Liver (tissue), 3 donors: ENCODE results near the gene SNX13.
A peak's percentile ranks its signal among the peaks of the same experiment; 100 is the strongest.

Source experiments
- CTCF ChIP-seq: fragments of 150-350 bp; IDR thresholded peaks from 2 replicates; pipeline ENCODE4 v1.5.1; 2017; ENCODE audit warnings: improper control_type of control experiment, low read depth, low read length; ENCODE audit not compliant: missing input control
- GABPA ChIP-seq, 2 donors: IDR thresholded peaks in 1 of 2; conservative IDR thresholded peaks in 1 of 2; 2 replicates each; pipeline ENCODE4 v1.6.1; 2016; ENCODE audit warnings: antibody characterized with exemption in 2 of 2, mild to moderate bottlenecking in 1 of 2, moderate library complexity in 1 of 2
- NR2F2 ChIP-seq: IDR thresholded peaks from 2 replicates; pipeline ENCODE4 v1.6.1; 2016; ENCODE audit warnings: antibody characterized with exemption
- RAD21 ChIP-seq, 2 donors: IDR thresholded peaks; 2 replicates each; pipeline ENCODE4 v1.6.1; 2016; ENCODE audit warnings: antibody characterized with exemption in 2 of 2, mild to moderate bottlenecking in 2 of 2
- REST ChIP-seq: IDR thresholded peaks from 2 replicates; pipeline ENCODE4 v1.6.1; 2016; ENCODE audit warnings: antibody characterized with exemption, mild to moderate bottlenecking
- SP1 ChIP-seq: IDR thresholded peaks from 2 replicates; pipeline ENCODE4 v1.6.1; 2018; ENCODE audit warnings: antibody characterized with exemption, mild to moderate bottlenecking
- YY1 ChIP-seq: IDR thresholded peaks from 2 replicates; pipeline ENCODE4 v1.6.1; 2016; ENCODE audit warnings: antibody characterized with exemption, mild to moderate bottlenecking
- ZBTB33 ChIP-seq: IDR thresholded peaks from 2 replicates; pipeline ENCODE4 v1.6.1; 2016; ENCODE audit warnings: antibody characterized with exemption
- donor health status: healthy.
- donor health status: healthy.

- TF ChIP-seq REST (no peak), CTCF (no peak), SP1 (no peak), RAD21 (IDR thresholded peaks at IDR 0.05) (peak in 1 of 2 donors; percentile 10), YY1 (no peak), GABPA (IDR thresholded peaks at IDR 0.05 in 1 of 2, conservative IDR thresholded peaks at IDR 0.05 in 1 of 2) (no peak), ZBTB33 (no peak), NR2F2 (no peak)
Observed at GRCh38 chr7:17773289-17773626, 167.0 kb downstream of the SNX13 start.
